ENCODE measurements around the gene FAAP100.

DNA sequence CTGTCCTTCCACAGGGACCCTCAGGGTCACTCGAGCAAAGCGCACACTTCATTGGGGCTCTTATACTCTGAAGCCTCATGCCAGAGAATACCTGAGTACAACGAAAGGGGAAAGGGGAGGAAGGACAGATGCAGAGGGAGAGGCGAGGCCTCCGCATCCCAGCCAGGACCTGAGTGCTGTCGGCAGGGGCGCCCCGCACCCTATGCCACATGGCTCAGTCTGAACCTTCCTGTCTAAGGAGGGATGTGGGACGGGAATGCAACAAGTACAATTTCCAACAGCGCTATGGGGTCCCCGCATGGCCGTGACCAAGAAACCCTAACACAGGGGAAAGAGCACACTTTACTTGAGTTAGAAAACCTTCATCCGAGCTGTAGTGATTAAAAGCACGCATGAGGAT is 39.8 kb upstream of the FAAP100 start:
- TF ChIP-seq, protein P1, sequence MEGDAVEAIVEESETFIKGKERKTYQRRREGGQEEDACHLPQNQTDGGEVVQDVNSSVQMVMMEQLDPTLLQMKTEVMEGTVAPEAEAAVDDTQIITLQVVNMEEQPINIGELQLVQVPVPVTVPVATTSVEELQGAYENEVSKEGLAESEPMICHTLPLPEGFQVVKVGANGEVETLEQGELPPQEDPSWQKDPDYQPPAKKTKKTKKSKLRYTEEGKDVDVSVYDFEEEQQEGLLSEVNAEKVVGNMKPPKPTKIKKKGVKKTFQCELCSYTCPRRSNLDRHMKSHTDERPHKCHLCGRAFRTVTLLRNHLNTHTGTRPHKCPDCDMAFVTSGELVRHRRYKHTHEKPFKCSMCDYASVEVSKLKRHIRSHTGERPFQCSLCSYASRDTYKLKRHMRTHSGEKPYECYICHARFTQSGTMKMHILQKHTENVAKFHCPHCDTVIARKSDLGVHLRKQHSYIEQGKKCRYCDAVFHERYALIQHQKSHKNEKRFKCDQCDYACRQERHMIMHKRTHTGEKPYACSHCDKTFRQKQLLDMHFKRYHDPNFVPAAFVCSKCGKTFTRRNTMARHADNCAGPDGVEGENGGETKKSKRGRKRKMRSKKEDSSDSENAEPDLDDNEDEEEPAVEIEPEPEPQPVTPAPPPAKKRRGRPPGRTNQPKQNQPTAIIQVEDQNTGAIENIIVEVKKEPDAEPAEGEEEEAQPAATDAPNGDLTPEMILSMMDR (IDR thresholded peaks at IDR 0.05): no peak
- TF ChIP-seq POLR2A (IDR thresholded peaks at IDR 0.05): no peak

Data from vagina (tissue), 2 donors.